K562 (cell line): ENCODE results near the gene ADPRM. TPM values are rescaled to one million over a fixed set of nuclear protein-coding genes. Genes with fewer than 3 reads are reported as not detected.
A peak's percentile ranks its signal among the peaks of the same experiment; 100 is the strongest.
"Not testable (repeated sequence)": the region's sequence is repeated elsewhere in the genome, so short reads cannot be mapped to it uniquely, and the experiment has no call there.

ENCODE experiments used
- ATAC-seq: fragments of 200-7000 bp; cut with Tn5 transposase; 3 replicates; pipeline ENCODE4 v1.9.1; 2020; ENCODE audit warnings: moderate library complexity
- BruUV-seq: library from RNA; stranded (reverse); fragments of 400-500 nt; replicated peaks from 2 replicates; lab custom pipeline; 2021; lab: Mats Ljungman, UMichigan
- CTCF ChIA-PET: fragments of 300-600 bp; formaldehyde crosslinking; extraction: SDS; loops from one replicate; lab custom pipeline; 2021; ENCODE audit warnings: low intra/inter-chr PET ratio; lab: Yijun Ruan, JAX
- POLR2A ChIA-PET: fragments of 300-600, 350-650 bp; sonication (Branson Sonifier 250); formaldehyde crosslinking; extraction: SDS; loops from one replicate; lab custom pipeline; 2021; ENCODE audit warnings: antibody characterized with exemption, inconsistent platforms; lab: Yijun Ruan, JAX
- DNase-seq, 4 experiments: peaks; one replicate each; pipeline versions ENCODE4 v3.0.0 to v3.0.0-alpha.2; 2011 to 2018; ENCODE audit warnings: low spot score in 3 of 4, mixed read lengths in 3 of 4; ENCODE audit errors: extremely low read depth in 1 of 4
- FAIRE-seq: peaks from 2 replicates; lab custom pipeline; 2011; peaks lifted over from hg19 to GRCh38; lab: Jason Lieb, UNC
- H2AFZ ChIP-seq: 2 replicates; pipeline ENCODE4 v1.6.0; 2011; ENCODE audit warnings: low read depth, low read length, control low read depth, inconsistent platforms
- H3K27ac ChIP-seq: fragments of 200-600 bp; 3 replicates; pipeline ENCODE4 v1.8.0; 2011; ENCODE audit warnings: low read depth, mild to moderate bottlenecking, control low read depth, inconsistent platforms, low read length, moderate library complexity, mixed read lengths; ENCODE audit errors: extremely low read depth
- H3K27me3 ChIP-seq, 2 experiments: fragments of 300-600 bp in 1 of 2; 2 replicates in 1 of 2; 3 replicates in 1 of 2; pipeline versions ENCODE4 v1.6.0 to v1.8.0; 2011; ENCODE audit warnings: inconsistent platforms in 2 of 2, low read length in 2 of 2, mild to moderate bottlenecking in 1 of 2, mixed read lengths in 1 of 2, moderate library complexity in 1 of 2; ENCODE audit not compliant: control insufficient read depth in 2 of 2, insufficient read depth in 2 of 2
- H3K36me3 ChIP-seq: fragments of 300-600 bp; 3 replicates; pipeline ENCODE4 v1.8.0; 2011; ENCODE audit warnings: mild to moderate bottlenecking, low read length, inconsistent platforms; ENCODE audit not compliant: control insufficient read depth, insufficient read depth
- H3K4me1 ChIP-seq, 2 experiments: fragments of 200-600 bp in 1 of 2; replicated peaks in 1 of 2; 2 replicates in 1 of 2; 3 replicates in 1 of 2; pipeline versions ENCODE4 v1.5.1 to v1.8.0; 2011; ENCODE audit warnings: inconsistent platforms in 2 of 2, low read length in 2 of 2, mild to moderate bottlenecking in 1 of 2, mixed read lengths in 1 of 2, moderate library complexity in 1 of 2; ENCODE audit not compliant: control insufficient read depth in 2 of 2, insufficient read depth in 2 of 2
- H3K4me2 ChIP-seq: 2 replicates; pipeline ENCODE4 v1.6.1; 2011; ENCODE audit warnings: low read length, control low read depth, inconsistent platforms, mixed read lengths; ENCODE audit not compliant: insufficient read depth
- H3K4me3 ChIP-seq: fragments of 200-600 bp; sonication (generic), shearing (Covaris generic); 2 replicates; pipeline ENCODE4 v1.5.1; 2016; ENCODE audit warnings: control low read depth, inconsistent platforms
- H3K79me2 ChIP-seq: fragments of 200-600 bp; 3 replicates; pipeline ENCODE4 v1.8.0; 2011; ENCODE audit warnings: low read length, inconsistent platforms; ENCODE audit not compliant: control insufficient read depth, insufficient read depth
- H3K9ac ChIP-seq, 2 experiments: 2 replicates each; pipeline versions ENCODE4 v1.6.0 to v1.6.1; 2011; ENCODE audit warnings: low read depth in 2 of 2, low read length in 2 of 2, control low read depth in 1 of 2, inconsistent platforms in 1 of 2, mild to moderate bottlenecking in 1 of 2, mixed read lengths in 1 of 2; ENCODE audit not compliant: insufficient read depth in 1 of 2
- H3K9me1 ChIP-seq: one replicate; pipeline ENCODE4 v1.6.0; 2011; ENCODE audit warnings: inconsistent platforms, mild to moderate bottlenecking, low read length, moderate library complexity; ENCODE audit not compliant: control insufficient read depth, insufficient read depth
- H3K9me3 ChIP-seq: replicated peaks from 2 replicates; pipeline ENCODE4 v1.5.1; 2011; ENCODE audit warnings: low read depth, low read length, inconsistent platforms; ENCODE audit not compliant: control insufficient read depth, insufficient read depth
- H4K20me1 ChIP-seq: replicated peaks from 2 replicates; pipeline ENCODE4 v1.6.1; 2011; ENCODE audit warnings: low read length, inconsistent platforms, mixed read lengths; ENCODE audit not compliant: control insufficient read depth, insufficient read depth
- C11orf30 ChIP-seq: fragments of 450-650 bp; IDR thresholded peaks from 2 replicates; pipeline ENCODE4 v1.6.1; 2016; ENCODE audit warnings: low read depth, mild to moderate bottlenecking
- MAFF ChIP-seq: IDR thresholded peaks from 2 replicates; pipeline ENCODE4 v1.6.1; 2012; ENCODE audit warnings: low read length, improper control_type of control experiment
- MAFG ChIP-seq: fragments of 450-650 bp; conservative IDR thresholded peaks from 2 replicates; pipeline ENCODE4 v1.6.1; 2016; ENCODE audit warnings: missing genetic modification characterization, missing compliant biosample characterization
- MAFK ChIP-seq: IDR thresholded peaks from 2 replicates; pipeline ENCODE4 v1.6.1; 2011; ENCODE audit warnings: low read length, improper control_type of control experiment
- ZNF316 ChIP-seq: fragments of 450-650 bp; IDR thresholded peaks from 2 replicates; pipeline ENCODE4 v1.6.1; 2016
- WGBS: fragments of 100-300 bp; shearing (Covaris generic); methylation state at CpG from one replicate; pipeline ENCODE4 v1.1.6; 2016; ENCODE audit warnings: low coverage, mixed read lengths; ENCODE audit not compliant: insufficient coverage; ENCODE audit errors: missing lambda C conversion rate; 5-methylcytosine and 5-hydroxymethylcytosine counted together
- in situ Hi-C: fragments of 300-500 bp; cut with MboI; formaldehyde crosslinking; loops from 4 replicates; pipeline ENCODE4 v1.15.0; 2018; ENCODE audit warnings: inconsistent platforms, mixed read lengths
- intact Hi-C: fragments of 100-400 bp; cut with micrococcal nuclease; formaldehyde crosslinking; loops from 2 replicates; pipeline ENCODE4 v1.14.2; 2022
- polyA plus RNA-seq, 8 experiments: library from polyadenylated mRNA; depleted of rRNA in 4 of 8; stranded (reverse) in 5 of 8; unstranded in 3 of 8; fragments of >200 nt; fragmentation: Nextera tagmentation in 2 of 8; fragmentation: Illumina TruSeq in 1 of 8; extraction: Ambion mirVana in 2 of 8; extraction: Trizol in 1 of 8; gene quantifications; 2 replicates each; pipeline versions ENCODE4 v1.2.1 to v1.2.3, GENCODE V29; 2011 to 2014; ENCODE audit warnings: inconsistent platforms in 1 of 8, missing spikeins in 1 of 8
- total RNA-seq, 7 experiments: library from RNA; depleted of rRNA in 6 of 7; stranded (reverse); fragments of >200 nt in 6 of 7; fragmentation: Illumina TruSeq in 2 of 7; extraction: Trizol in 2 of 7; gene quantifications; 2 replicates each; pipeline versions ENCODE4 v1.2.1 to v1.2.3, GENCODE V29; 2011 to 2021; ENCODE audit warnings: low replicate concordance in 1 of 7
- TF ChIP-seq, protein P1 (sequence below): fragments of 450-650 bp; IDR thresholded peaks from 2 replicates; pipeline ENCODE4 v1.6.1; 2016; ENCODE audit warnings: low read depth

ADPRM gene
- total and polyA plus RNA-seq, 9 of the 15 experiments (the other 6 are each of a cell fraction or from before 2014, with no cell fraction given) = 4.7 to 17.6 (median 6.2) TPM

DNA sequence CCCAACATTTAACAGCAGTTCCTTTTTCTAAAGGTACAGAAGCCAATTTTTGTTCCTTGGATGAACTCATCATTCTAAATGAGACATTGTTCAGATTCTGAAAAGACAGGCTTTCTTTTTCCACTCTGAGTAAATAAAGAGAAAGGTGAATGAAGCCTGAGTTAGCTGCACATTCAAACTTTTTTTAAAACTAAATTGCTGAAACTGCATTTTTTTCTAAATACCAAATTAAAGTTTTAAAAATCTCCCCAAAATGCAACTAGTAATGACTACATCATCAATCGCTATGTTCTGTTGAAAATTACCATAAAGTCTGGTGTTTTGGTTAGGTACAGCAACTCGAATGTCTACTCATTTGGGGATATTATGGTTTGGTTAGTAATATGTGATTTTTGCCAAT is 9.9 kb upstream of the ADPRM start:
- TF ChIP-seq MAFF (peak; percentile 66; the same call in 1 of the 2 replicates), MAFK (peak; percentile 57), ZNF316 (peak; percentile 79), MAFG (tag) (peak; percentile 45; the same call in 1 of the 2 replicates), C11orf30 (peak; percentile 68; the same call in 1 of the 2 replicates)
- TF ChIP-seq, protein P1, sequence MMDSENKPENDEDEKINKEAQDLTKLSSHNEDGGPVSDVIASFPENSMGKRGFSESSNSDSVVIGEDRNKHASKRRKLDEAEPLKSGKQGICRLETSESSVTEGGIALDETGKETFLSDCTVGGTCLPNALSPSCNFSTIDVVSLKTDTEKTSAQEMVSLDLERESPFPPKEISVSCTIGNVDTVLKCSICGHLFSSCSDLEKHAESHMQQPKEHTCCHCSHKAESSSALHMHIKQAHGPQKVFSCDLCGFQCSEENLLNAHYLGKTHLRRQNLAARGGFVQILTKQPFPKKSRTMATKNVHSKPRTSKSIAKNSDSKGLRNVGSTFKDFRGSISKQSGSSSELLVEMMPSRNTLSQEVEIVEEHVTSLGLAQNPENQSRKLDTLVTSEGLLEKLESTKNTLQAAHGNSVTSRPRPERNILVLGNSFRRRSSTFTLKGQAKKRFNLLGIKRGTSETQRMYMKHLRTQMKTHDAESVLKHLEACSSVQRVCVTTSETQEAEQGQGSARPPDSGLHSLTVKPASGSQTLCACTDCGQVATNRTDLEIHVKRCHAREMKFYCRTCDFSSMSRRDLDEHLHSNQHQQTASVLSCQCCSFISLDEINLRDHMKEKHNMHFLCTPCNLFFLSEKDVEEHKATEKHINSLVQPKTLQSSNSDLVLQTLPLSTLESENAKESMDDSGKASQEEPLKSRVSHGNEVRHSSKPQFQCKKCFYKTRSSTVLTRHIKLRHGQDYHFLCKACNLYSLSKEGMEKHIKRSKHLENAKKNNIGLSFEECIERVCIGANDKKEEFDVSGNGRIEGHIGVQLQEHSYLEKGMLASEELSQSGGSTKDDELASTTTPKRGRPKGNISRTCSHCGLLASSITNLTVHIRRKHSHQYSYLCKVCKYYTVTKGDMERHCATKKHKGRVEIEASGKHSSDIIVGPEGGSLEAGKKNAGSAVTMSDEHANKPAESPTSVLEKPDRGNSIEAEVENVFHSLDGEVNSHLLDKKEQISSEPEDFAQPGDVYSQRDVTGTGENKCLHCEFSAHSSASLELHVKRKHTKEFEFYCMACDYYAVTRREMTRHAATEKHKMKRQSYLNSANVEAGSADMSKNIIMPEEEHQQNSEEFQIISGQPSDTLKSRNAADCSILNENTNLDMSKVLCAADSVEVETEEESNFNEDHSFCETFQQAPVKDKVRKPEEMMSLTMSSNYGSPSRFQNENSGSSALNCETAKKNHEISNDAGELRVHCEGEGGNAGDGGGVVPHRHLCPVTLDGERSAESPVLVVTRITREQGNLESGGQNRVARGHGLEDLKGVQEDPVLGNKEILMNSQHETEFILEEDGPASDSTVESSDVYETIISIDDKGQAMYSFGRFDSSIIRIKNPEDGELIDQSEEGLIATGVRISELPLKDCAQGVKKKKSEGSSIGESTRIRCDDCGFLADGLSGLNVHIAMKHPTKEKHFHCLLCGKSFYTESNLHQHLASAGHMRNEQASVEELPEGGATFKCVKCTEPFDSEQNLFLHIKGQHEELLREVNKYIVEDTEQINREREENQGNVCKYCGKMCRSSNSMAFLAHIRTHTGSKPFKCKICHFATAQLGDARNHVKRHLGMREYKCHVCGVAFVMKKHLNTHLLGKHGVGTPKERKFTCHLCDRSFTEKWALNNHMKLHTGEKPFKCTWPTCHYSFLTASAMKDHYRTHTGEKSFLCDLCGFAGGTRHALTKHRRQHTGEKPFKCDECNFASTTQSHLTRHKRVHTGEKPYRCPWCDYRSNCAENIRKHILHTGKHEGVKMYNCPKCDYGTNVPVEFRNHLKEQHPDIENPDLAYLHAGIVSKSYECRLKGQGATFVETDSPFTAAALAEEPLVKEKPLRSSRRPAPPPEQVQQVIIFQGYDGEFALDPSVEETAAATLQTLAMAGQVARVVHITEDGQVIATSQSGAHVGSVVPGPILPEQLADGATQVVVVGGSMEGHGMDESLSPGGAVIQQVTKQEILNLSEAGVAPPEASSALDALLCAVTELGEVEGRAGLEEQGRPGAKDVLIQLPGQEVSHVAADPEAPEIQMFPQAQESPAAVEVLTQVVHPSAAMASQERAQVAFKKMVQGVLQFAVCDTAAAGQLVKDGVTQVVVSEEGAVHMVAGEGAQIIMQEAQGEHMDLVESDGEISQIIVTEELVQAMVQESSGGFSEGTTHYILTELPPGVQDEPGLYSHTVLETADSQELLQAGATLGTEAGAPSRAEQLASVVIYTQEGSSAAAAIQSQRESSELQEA = no peak
- Histone ChIP-seq H3K36me3 (peaks cover 93% of the 10 kb centered on the region), H3K4me3 (no peak overlapping the region), H4K20me1 (no peaks in the 10 kb centered on the region), H3K27me3 (no peaks in the 10 kb centered on the region), H3K9ac (no peak overlapping the region), H3K4me2 (no peak overlapping the region), H3K9me1 (no peaks in the 10 kb centered on the region), H3K79me2 (peaks cover 41% of the 10 kb centered on the region), H3K9me3 (no peaks in the 10 kb centered on the region; the same call in none of the 2 replicates), H3K27ac (no peak overlapping the region), H3K4me1 (no peaks in the 10 kb centered on the region), H2AFZ (no peak overlapping the region)
- in situ Hi-C loops (no loop called here), intact Hi-C loops (no loop called here)
- POLR2A ChIA-PET = no interaction called here
- DNase-seq (no peak), FAIRE-seq (no peak), ATAC-seq (no peak)
- no TSS peak for BruUV-seq
- WGBS = 87% methylated on average over 2 of the region's 2 CpGs
- CTCF ChIA-PET = no interaction called here

DNA sequence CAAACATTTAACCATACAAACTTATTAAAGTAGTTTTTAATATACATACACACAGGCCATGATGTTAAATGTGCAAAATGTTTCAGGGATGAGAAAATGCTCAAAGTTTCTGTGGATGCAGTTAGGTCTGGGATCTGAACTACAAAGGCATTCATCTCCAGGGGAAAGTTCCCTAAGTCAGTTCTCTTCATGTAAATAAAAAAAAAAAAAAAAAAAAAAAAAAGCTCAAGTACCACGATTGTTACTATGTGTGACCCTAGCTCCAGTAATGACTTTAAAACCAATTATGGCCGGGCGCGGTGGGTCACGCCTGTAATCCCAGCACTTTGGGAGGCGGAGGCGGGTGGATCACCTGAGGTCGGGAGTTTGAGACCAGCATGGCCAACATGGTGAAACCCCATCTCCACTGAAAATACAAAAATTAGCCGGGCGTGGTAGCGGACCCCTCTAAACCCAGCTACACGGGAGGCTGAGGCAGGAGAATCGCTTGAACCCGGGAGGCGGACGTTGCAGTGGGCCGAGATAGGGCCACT is 1.5 kb upstream of the ADPRM start:
- H3K9me3 ChIP-seq, FAIRE-seq, BruUV-seq, ATAC-seq, H3K9me1 ChIP-seq, H2AFZ ChIP-seq, intact Hi-C loops, in situ Hi-C loops, H4K20me1 ChIP-seq, H3K4me1 ChIP-seq, CTCF ChIA-PET, H3K27me3 ChIP-seq: not testable (repeated sequence)
- POLR2A ChIA-PET = interaction anchor here (0.6 to 1.4 kb wide), 2 partner anchors 12 to 1301 kb away, joined by 3 to 4 read pairs; partner anchors contain the start of gene ZNF18
- Histone ChIP-seq H3K27ac (peak overlapping the region; percentile 86; the same call in 1 of the 3 replicates), H3K4me2 (peak overlapping the region; percentile 81), H3K4me3 (peak overlapping the region; percentile 75), H3K79me2 (peaks cover 71% of the 10 kb centered on the region), H3K9ac (peak overlapping the region; percentile 71 to 88; a peak in 3 of 4 replicates), H3K36me3 (peaks cover 47% of the 10 kb centered on the region)
- peak in 1 of 4 experiments; percentile 4 for DNase-seq
- WGBS = 7% methylated on average over 14 of the region's 17 CpGs
